Limb (tissue), 2 donors: ENCODE results near the gene WFDC6.

Experiments
- DNase-seq, 2 donors: peaks; one replicate each; pipeline ENCODE4 v3.0.0-alpha.2; 2016; ENCODE audit errors: extremely low spot score in 2 of 2

The WFDC6 gene

GRCh38 chr20:45515147-45515913, 24.0 kb downstream of the WFDC6 start, which contains the start of gene SPINT3:
TSS of gene SPINT3 (minus strand) at chr20:45515622. CDS start at chr20:45515608, 14 bp downstream.
- DNase-seq = no peak

DNA sequence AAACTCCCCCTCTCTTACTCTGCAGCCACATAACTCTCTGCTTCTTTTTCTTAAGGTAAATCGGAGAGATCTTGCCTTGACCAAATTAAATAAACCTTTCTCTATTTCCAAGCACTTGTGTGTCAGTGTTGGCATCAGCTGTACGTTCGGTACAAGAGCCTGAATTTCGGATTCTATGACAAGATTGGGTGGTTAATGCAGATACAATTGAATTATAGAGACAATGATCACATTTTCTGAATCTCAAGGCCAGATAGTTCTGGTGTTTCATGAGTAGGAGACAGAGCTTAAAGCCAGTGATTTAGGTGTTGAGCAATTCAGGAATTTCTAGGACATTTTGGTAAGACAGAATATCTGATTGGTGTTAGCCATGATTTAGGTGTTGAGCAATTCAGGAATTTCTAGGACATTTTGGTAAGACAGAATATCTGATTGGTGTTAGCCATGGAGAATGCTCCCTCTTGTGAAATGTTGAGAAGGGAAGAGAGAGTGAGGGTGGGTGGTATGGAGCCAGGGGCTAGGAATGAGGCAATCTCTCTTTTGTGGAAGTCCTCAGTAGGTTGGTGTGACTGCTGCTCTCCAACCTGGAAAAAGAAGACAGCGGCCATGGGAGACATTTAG, 28.9 kb downstream of the WFDC6 start:
- DNase-seq = no peak

DNA sequence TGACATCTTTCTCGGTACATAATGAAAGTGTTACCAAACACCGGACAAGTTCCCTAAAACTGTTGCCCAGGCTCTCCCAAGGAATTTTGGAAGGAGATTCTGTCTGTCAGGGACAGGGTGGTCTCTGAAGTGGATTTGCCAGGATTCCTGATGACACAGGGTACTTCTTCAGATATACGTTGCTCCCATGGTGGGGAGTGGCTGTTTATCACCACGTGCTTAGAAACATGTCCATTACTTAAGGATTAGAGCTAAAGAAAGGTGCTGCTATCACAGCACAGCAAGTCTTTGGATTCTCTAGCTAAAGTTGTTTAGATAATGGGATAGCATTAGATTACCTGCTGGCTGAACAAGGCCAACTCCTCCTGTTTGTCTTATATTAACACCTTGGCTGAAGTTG, 30.2 kb downstream of the WFDC6 start:
- no peak for DNase-seq

DNA sequence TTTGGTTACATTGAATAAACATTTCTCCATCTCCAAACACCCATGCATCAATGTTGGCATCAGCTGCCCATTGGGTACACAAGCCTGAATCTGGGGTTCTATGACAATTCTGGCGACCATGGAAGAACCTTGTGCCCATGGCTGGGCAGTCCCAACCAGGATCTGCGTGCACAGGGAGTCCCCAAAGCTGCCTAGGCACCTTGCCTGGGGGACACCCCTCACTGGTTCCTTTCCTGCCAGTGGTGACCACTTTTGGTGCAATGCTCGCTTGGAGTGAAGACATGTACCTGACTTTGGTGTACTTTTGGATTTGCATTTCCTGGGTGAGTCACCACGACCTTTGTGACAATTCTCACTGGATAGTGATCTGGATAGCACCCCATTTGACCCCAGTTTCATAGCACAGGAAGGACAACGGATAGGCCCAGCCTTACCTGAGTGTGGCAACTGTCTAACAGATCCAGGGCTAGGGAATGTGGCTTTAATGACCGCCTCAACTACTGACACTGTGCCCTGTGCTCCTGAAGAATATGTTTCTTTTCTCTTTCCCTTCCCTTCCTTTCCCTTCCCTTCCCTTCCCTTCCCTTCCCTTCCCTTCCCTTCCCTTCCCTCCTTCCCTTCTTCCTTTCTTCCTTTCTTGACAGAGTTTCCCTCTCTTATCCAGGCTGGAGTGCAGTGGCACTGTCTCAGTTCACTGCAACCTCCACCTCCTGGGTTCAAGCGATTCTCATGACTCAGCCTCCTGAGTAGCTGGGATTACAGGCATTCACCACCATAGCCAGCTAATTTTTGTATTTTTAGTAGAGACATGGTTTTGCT, 31.0 kb downstream of the WFDC6 start:
- DNase-seq = no peak

- no peak for DNase-seq
Observed at GRCh38 chr20:45507011-45507820, 32.1 kb downstream of the WFDC6 start.

DNA sequence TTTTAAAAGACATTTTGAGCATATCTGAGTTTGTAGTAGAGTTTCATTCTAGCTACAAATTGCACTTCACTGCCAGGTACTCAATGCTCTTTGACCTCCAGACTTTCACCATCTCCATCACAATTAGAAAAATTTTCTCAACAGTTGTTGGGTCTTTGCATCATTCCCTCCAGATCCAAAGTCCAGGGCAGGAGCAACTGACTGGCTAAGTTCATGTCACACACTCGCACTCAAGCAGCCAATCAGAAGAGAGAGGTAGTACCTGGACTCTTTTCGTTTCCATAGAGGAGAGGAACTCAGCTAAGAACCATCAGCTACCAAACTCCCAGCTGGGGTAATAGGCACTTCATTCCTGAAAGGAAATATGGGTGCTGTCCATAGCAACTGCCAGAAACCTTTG, 32.9 kb downstream of the WFDC6 start:
- no peak for DNase-seq

DNA sequence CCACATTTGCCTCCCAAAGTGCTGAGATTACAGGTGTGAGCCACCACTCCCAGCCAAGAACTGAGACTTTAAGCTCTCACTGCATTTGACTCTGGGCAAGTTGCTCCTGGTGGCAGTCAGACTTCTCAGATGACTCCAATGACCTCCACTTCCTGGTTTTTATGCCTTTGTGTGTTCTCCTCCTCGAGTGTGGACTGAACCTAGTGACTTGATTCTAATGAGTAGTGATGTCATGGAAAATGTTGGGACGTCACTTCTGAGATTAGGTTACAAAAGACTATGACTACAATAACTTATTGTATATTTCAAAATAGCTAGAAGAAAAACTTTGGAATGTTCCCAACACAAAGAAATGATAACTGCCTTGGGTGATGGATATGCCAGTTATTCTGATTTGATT, 35.9 kb downstream of the WFDC6 start:
- DNase-seq = no peak

- no peak for DNase-seq
Observed at GRCh38 chr20:45502561-45502960, 36.7 kb downstream of the WFDC6 start.

DNA sequence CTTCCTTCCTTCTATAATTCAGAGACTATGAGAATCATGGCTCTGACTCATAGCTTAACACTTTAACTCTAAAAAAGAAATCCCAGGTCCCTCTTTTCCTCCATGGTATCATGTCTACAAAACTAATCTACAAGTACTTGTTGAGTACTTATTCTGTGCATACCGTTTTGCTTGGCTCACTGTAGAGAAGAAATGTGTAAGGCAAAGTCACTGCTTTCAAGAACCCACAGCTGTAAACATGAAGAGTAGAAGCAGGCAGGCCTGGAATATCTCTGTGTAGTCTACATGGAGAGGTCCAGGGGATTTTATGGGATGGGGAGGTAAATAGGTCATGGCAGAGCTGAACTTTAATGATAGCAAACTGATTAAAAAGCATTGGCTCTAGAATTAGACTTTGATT, 37.7 kb downstream of the WFDC6 start:
- no peak for DNase-seq

GRCh38 chr20:45500022-45500421, 39.3 kb downstream of the WFDC6 start:
- no peak for DNase-seq

DNA sequence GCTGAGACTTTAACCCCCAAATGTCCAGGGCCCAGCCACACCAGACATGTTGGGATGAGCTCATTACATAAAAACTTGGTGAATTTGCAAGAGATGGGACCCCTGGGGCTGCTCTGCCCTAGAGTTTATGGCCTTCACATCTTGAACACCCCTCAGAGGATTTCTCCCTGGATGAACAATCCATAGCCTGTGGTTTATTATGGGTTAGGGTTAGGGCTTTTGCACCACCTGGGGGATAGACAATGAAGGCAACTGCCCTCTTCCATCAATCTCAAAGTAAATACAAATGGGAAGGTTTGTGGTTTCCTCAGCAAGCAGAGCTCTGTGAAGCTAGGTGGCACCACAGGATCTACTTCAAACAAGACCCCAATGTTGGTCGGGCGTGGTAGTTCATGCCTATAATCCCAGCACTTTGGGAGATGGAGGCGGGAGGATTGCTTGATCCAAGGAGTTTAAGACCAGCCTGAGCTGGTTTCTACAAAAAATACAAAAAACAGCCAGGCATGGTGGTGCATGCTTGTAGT, 41.2 kb downstream of the WFDC6 start:
- no peak for DNase-seq

DNA sequence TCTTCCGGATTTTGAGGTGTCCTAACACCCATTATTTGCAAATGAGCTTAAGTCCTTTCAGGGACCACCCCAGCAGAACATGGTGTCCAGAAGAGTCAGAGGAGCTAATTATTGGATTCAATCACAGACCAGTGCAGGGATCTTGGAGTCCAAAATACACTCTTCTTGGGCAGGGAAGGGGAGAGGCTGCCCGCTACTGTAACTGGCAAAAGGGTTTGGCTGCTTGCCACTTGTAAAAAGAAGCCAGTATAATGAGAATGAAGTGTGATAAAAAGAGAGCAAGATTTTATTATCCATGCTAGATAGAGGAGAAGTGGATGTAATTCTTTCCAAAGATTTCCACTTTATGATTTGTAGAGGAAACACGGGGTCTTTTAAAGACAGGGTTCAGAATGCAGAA, 43.1 kb downstream of the WFDC6 start:
- no peak for DNase-seq

DNA sequence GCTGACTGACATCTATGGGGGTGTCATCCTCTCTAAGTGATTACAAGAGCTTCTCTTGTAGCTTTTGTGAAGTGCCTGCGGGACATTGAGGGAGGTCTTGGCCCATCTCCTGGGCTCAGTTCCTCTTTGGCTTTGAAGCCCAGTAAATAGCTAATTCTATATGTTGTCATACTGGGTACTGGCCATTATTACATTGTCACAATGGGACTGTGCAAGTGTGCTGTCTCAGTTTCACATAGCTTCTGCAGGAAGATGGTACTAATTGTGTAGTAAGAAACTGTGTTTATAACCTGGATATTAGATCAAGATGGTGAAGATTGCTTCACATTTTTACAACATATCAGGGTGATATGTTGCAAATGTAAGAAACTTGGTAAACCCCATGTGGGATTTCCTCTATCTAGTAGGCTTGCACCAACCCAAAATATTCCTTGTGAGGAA, 43.8 kb downstream of the WFDC6 start:
- DNase-seq = no peak

- no peak for DNase-seq
Observed at GRCh38 chr20:45489083-45489531, 50.2 kb downstream of the WFDC6 start.

DNA sequence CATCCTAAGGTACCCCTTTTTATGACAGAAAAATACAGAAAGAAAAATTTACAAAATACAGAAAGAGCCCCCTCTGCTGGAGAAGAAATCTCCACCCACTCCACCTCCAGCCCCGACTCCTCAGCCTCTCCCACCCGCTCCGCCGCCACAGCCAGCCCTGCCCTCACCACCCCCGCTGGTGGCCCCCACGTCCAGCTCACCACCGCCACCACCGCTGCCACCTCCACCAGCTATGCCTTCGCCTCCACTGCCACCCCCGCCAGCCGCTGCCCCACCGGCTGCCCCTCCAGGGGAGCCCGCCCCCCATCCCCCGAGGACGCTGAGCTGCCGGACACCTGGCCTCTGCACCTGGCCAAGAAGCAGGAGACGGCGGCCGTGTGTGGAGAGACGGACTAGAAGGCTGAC, 52.0 kb downstream of the WFDC6 start:
- DNase-seq = no peak

DNA sequence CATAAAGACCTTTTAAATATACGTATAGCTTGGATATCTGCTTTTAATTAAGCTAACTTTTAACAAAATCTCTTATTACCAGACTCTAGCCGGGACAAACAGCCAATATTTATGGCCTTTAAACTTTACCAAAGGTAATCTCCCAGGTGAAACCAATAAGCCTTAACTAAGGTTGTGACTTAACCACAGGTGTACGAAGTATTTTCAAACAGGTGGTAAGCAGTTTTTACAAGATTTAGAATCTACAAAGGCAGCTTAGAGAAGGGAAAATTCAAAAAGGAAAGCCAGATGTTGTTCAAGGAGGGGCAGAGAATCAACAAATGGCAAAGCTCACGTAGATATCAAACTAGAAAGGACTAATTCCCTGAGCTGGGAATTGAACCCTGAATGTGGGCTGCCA, 53.9 kb downstream of the WFDC6 start:
- no peak for DNase-seq

DNA sequence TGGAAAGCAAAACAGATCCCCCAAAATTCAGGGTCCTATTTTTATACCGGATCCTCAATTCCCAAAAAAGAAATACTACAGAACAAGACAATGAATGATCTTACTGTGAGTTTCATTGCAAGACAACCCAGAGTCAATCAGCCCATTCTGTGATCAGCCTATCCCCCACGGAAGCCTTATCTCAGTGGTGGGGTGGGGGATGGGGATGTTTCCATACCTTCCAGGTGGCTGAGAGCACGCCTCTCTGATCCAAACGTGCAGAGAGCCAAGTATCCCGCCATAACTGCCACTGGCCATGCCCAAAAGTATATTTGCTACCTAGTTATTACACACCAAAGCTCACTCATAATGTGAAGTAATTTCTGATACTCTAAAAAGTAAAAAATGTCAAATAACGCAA, 54.6 kb downstream of the WFDC6 start:
- DNase-seq = no peak
